ENCODE measurements around the gene MCC. TPM values are rescaled to one million over a fixed set of nuclear protein-coding genes. Genes with fewer than 3 reads are reported as not detected.

Gene MCC
- total RNA-seq, 1 donor from 2014 or later: 47.9 TPM

- Histone ChIP-seq H3K4me3 (no peak overlapping the region), H3K27me3 (no peaks in the 10 kb centered on the region), H3K4me1 (peaks cover 15% of the 10 kb centered on the region), H3K36me3 (peaks cover 0 to under 1% of the 10 kb centered on the region in 2 donors), H3K9me3 (no peaks in the 10 kb centered on the region), H3K27ac (no peak overlapping the region)
- no peak for TF ChIP-seq POLR2AphosphoS5 (IDR thresholded peaks at IDR 0.05; ENCODE audit: insufficient read depth in 1 of 2, low read depth in 1 of 2)
- TF ChIP-seq, protein P1, sequence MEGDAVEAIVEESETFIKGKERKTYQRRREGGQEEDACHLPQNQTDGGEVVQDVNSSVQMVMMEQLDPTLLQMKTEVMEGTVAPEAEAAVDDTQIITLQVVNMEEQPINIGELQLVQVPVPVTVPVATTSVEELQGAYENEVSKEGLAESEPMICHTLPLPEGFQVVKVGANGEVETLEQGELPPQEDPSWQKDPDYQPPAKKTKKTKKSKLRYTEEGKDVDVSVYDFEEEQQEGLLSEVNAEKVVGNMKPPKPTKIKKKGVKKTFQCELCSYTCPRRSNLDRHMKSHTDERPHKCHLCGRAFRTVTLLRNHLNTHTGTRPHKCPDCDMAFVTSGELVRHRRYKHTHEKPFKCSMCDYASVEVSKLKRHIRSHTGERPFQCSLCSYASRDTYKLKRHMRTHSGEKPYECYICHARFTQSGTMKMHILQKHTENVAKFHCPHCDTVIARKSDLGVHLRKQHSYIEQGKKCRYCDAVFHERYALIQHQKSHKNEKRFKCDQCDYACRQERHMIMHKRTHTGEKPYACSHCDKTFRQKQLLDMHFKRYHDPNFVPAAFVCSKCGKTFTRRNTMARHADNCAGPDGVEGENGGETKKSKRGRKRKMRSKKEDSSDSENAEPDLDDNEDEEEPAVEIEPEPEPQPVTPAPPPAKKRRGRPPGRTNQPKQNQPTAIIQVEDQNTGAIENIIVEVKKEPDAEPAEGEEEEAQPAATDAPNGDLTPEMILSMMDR (IDR thresholded peaks at IDR 0.05): no peak
- TF ChIP-seq POLR2A (IDR thresholded peaks at IDR 0.05): no peak
- intact Hi-C loops (cut with DNase I): no loop called here
- no peak for DNase-seq (ENCODE audit: extremely low spot score in 2 of 2)
Observed at GRCh38 chr5:113523168-113523567, 34.9 kb upstream of the MCC start.

GRCh38 chr5:113520899-113521298, 32.6 kb upstream of the MCC start:
- no peak overlapping the region for H3K27ac ChIP-seq
- DNase-seq (ENCODE audit: extremely low spot score in 2 of 2): no peak
- intact Hi-C loops (cut with DNase I): no loop called here
- H3K9me3 ChIP-seq: no peaks in the 10 kb centered on the region
- TF ChIP-seq, protein P1 (IDR thresholded peaks at IDR 0.05): no peak
- TF ChIP-seq POLR2AphosphoS5 (IDR thresholded peaks at IDR 0.05; ENCODE audit: insufficient read depth in 1 of 2, low read depth in 1 of 2) (no peak), POLR2A (IDR thresholded peaks at IDR 0.05) (no peak)
- peaks cover 0 to 7% of the 10 kb centered on the region in 2 donors for H3K36me3 ChIP-seq
- no peaks in the 10 kb centered on the region for H3K27me3 ChIP-seq
- no peak overlapping the region for H3K4me3 ChIP-seq
- H3K4me1 ChIP-seq: peaks cover 21% of the 10 kb centered on the region

GRCh38 chr5:113520429-113520828, 32.2 kb upstream of the MCC start:
- H3K36me3 ChIP-seq: peaks cover 0 to 7% of the 10 kb centered on the region in 2 donors
- H3K27ac ChIP-seq: no peak overlapping the region
- peaks cover 26% of the 10 kb centered on the region for H3K4me1 ChIP-seq
- intact Hi-C loops (cut with DNase I): no loop called here
- H3K27me3 ChIP-seq: no peaks in the 10 kb centered on the region
- DNase-seq (ENCODE audit: extremely low spot score in 2 of 2): no peak
- TF ChIP-seq POLR2AphosphoS5 (IDR thresholded peaks at IDR 0.05; ENCODE audit: insufficient read depth in 1 of 2, low read depth in 1 of 2) (no peak), POLR2A (IDR thresholded peaks at IDR 0.05) (no peak)
- TF ChIP-seq, protein P1 (IDR thresholded peaks at IDR 0.05): no peak
- no peaks in the 10 kb centered on the region for H3K9me3 ChIP-seq
- no peak overlapping the region for H3K4me3 ChIP-seq

DNA sequence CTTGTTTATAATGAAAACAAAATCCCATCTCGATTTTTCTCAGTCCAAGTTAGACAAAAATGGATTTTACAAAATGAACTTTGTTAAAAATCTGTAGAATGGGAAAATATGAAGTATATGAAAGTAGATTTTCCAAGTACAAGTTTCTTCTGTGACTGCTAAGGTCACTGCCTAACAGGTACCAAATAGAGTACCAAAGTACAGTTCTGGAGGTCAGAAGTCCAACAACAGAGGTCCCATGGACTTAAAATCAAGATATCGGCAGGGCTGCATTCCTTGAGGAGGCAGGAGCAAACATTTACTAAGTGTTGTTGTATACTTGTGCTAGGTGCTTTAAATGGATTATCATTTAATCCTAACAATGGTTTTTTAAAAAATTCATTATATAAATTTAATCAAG, 31.2 kb upstream of the MCC start:
- no peak overlapping the region for H3K27ac ChIP-seq
- TF ChIP-seq, protein P1 (IDR thresholded peaks at IDR 0.05): no peak
- no peak for TF ChIP-seq POLR2AphosphoS5 (IDR thresholded peaks at IDR 0.05; ENCODE audit: insufficient read depth in 1 of 2, low read depth in 1 of 2)
- no peak overlapping the region for H3K4me3 ChIP-seq
- intact Hi-C loops (cut with DNase I): no loop called here
- no peaks in the 10 kb centered on the region for H3K9me3 ChIP-seq
- H3K27me3 ChIP-seq: no peaks in the 10 kb centered on the region
- peaks cover 32% of the 10 kb centered on the region for H3K4me1 ChIP-seq
- H3K36me3 ChIP-seq: peaks cover 0 to 7% of the 10 kb centered on the region in 2 donors
- no peak for DNase-seq (ENCODE audit: extremely low spot score in 2 of 2)

- TF ChIP-seq POLR2A (IDR thresholded peaks at IDR 0.05) (no peak), POLR2AphosphoS5 (IDR thresholded peaks at IDR 0.05; ENCODE audit: insufficient read depth in 1 of 2, low read depth in 1 of 2) (no peak)
- TF ChIP-seq, protein P1 (IDR thresholded peaks at IDR 0.05): no peak
- no peak for DNase-seq (ENCODE audit: extremely low spot score in 2 of 2)
- intact Hi-C loops (cut with DNase I): no loop called here
- H3K4me3 ChIP-seq: no peak overlapping the region
- no peak overlapping the region for H3K27ac ChIP-seq
- H3K27me3 ChIP-seq: no peaks in the 10 kb centered on the region
- peaks cover 0 to 7% of the 10 kb centered on the region in 2 donors for H3K36me3 ChIP-seq
- no peaks in the 10 kb centered on the region for H3K9me3 ChIP-seq
- peaks cover 30% of the 10 kb centered on the region for H3K4me1 ChIP-seq
Observed at GRCh38 chr5:113518884-113519283, 30.6 kb upstream of the MCC start.
